ENCODE measurements around the gene LHPP. TPM values are rescaled to one million over a fixed set of nuclear protein-coding genes. Genes with fewer than 3 reads are reported as not detected.

The LHPP gene
- total RNA-seq, 1 donor from 2014 or later, result 23.2 TPM

GRCh38 chr10:124500757-124501156 is 39.1 kb downstream of the LHPP start:
- ATAC-seq, result no peak

GRCh38 chr10:124504711-124505110 is 43.1 kb downstream of the LHPP start:
- ATAC-seq, result no peak

- no peak for ATAC-seq
These were observed 43.7 kb downstream of the LHPP start for GRCh38 chr10:124505279-124505678.

GRCh38 chr10:124508070-124508667 is 46.5 kb downstream of the LHPP start:
- peak; percentile 42 for ATAC-seq

- ATAC-seq, result no peak
These were observed 47.4 kb downstream of the LHPP start for GRCh38 chr10:124508907-124509454.

DNA sequence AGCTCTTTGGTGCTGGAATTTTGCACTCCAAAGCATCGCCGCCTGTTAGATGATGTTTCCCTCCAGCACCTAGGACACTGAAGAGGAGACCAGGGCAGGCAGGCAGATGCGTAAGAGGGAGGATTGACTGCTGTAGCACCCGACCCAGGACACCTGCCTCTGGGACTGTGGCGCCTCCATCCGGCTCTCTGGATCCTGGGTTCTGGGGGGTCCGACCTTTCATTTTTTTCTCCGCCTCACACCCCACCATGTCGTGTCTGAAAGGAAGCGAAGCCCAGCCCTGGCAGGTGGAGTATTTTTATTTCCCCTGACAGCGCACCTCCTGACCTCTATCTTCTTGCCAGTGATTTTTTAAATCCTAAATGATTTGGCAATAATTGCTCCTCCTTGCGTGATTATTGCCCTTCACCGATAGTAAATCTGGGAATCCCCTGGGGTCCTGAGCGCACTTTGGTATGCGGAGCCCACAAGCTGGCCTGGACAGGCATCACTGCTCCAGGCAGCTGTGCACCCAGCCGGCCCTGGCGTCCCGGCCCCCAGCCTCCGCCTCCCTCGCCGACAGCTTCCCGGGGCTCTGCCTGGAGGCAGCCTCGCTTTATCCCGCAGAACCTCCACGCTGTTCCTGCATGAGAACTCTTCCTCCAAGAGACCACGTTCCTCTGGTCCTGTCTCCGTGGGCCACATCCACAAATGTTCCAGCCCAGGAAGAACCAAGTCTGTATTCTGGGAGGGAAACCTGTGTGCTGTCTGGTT is 48.4 kb downstream of the LHPP start:
- ATAC-seq, result no peak

- no peak for ATAC-seq
These were observed 49.1 kb downstream of the LHPP start for GRCh38 chr10:124510759-124511158.

DNA sequence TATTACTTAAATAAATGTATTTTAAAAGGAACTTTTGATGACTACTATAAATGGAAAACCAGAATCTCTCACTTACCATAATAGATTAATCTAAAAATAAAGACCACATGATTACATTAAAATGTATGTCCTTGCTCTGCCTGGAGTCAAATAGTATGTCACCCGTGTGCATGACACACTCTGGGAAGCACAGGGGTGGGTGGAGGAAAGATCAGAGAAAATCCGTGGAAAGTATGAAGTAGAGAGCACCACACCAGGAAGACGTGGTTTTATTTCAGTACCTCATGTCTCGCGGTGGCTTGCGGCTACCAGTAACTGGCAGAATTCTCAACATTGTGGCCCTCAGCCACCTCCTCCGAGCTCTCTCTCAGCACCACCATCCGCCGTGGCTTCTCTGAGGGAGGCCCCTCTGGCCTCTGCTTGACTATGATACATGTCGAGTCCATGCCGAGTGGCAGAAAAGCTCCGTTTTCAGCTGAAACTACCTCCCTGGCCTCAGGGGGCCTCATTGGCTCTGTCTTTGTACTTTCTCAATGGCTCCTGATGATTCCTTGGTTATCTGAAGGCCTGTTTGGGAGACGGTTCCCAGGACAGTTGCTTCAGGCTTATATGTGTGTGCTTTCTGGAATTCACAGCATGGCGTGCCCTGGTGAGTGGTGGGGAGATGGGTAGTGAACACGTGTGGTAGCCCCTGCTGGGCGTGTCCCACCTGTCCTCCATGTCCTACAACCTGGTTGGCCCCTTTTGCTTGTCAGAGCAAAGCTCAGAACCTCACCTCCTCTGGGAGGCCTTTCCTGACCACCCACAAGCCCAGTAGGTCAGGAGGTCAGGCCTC is 49.8 kb downstream of the LHPP start:
- ATAC-seq, result no peak

GRCh38 chr10:124512040-124512428 is 50.4 kb downstream of the LHPP start:
- no peak for ATAC-seq

- no peak for ATAC-seq
These were observed 51.0 kb downstream of the LHPP start for GRCh38 chr10:124512600-124512999.

DNA sequence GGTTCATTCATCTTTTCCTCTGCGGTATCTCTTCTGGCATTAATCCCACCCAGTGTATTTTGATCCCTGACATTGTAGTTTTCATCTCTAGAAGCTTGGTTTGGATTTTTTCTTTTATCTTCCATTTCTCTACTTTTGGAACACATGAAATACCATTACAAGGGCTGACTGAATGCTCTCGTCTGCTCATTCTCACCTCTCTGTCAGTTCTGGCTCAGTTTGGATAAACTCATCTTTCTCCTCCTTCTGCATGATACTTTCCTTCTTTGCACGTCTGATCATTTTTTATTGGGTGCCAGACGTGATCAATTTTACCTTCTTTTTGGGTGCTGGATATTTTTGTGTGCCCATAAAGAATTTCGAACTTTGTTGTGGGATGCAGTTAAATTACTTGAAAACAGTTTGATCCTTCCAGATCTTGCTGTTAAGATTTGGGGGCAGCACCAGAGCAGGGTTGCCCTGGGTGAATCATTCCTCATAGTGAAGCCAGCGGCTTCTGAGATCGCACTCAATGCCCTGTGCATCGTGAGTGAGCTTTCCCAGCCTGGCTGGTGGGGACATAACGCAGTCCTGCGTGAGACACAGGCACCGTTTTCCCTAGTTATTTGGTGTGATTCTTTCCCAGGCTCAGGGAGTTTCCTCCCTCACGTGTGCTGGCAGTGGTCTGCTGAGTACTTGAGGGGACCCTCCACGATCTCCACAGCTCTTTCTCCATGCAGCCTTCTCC is 53.8 kb downstream of the LHPP start:
- no peak for ATAC-seq

GRCh38 chr10:124516181-124516580 is 54.6 kb downstream of the LHPP start:
- ATAC-seq, result no peak

GRCh38 chr10:124516746-124517397 is 55.2 kb downstream of the LHPP start:
- ATAC-seq, result no peak

GRCh38 chr10:124517461-124517860 is 55.8 kb downstream of the LHPP start:
- no peak for ATAC-seq

DNA sequence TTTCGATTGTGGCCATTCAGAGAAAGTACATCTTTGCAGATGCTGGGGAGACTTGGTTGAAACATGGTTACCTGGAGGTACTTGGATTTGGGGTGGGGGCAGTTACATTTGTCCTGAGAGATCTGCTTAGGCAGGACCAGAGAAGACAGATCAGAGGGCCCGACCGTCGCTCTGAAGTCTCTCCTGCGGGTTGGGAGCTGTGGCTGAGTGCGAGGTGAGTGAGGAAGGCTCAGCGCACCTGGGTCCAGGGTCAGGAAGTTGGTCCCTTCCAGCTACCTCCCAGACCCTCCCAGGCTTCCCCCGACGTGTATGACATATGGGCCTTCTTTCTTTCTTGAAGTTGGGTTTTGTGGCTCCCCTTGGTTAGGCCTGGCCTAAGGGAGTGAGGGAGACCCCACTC is 56.3 kb downstream of the LHPP start:
- ATAC-seq, result no peak

GRCh38 chr10:124518366-124518765 is 56.7 kb downstream of the LHPP start:
- no peak for ATAC-seq

DNA sequence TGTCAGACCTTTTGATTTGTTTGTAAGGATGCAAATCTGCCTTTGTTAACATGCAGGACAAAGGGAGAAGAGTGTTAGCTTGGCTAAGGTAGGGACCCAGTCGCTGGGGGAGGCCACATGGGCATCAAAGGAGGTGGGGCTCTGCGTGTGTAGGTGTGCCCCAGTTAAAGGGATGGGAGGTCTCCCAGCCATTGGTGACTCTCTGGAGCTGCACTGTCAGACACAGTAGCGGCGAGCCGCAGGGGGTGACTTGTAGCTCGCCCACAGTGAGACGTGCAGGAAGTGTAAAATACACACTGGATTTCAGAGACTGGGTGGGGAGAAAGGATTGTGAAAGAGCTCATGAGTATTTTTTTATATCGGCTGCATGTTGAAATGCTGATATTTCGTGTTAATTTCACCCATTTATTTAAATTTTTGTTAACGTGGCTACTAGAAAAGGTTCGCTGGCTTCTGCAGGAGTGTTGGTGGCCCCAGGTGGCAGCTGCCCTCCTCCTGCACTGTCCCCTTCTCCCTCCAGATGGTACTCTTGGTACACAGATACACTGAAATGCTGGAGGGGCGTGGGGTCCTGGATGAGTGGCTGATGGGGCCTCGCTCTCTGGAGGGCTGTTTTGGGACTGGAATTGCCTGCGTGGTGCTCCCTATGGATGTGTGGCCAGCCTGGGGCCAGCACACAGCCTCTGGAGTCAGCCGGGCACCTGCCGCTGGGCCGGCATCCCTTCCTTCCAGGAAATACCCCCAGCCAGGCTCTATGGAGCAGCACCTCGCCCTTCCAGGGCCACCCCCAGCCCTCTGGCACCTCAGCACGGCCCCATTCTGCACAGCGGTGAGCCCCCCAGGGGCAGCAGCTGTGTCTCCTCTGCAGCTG is 59.2 kb downstream of the LHPP start:
- no peak for ATAC-seq

DNA sequence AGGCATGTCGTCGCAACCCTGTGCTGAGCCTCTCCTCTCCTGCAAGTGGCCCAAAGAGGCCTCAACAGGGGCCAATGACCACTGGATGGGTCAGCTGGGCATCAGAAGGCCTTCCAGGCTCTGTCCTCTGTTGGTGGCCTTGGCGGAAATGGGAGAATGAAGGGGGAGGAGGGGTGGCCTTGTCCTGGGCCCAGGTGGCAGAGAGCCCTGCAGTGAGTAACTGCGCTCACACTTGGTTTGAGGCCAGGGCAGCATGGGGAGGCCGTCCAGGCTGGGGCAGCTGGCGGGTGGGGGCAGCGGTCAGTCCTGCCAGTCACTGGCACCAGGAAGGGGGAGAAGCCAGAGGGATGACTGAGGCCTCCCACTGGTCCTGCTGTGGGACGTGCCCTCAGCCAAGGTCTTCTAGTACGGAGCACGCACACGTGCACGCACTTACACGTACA is 59.8 kb downstream of the LHPP start:
- no peak for ATAC-seq

GRCh38 chr10:124522131-124522932 is 60.7 kb downstream of the LHPP start:
- ATAC-seq, result no peak
